Endothelial cell of umbilical vein (primary cell): ENCODE data around the gene ITGA11. TPM values are rescaled to one million over a fixed set of nuclear protein-coding genes. Genes with fewer than 3 reads are reported as not detected.

ENCODE experiments used
- BruUV-seq: library from RNA; stranded (reverse); fragments of 400-500 nt; replicated peaks from 2 replicates; lab custom pipeline; 2021; lab: Mats Ljungman, UMichigan
- CTCF ChIA-PET: fragments of 300-600, 350-600 bp; sonication (Branson Sonifier 250); formaldehyde crosslinking; loops from one replicate; lab custom pipeline; 2021; ENCODE audit warnings: antibody characterized with exemption, inconsistent platforms; lab: Charles Lee
- POLR2A ChIA-PET: fragments of 300-600, 350-600 bp; sonication (Branson Sonifier 250); formaldehyde crosslinking; loops from one replicate; lab custom pipeline; 2021; ENCODE audit warnings: antibody characterized with exemption, inconsistent platforms; lab: Charles Lee
- DNase-seq: peaks from one replicate; pipeline ENCODE4 v3.0.0-alpha.2; 2011; ENCODE audit warnings: low read depth, low spot score
- FAIRE-seq: peaks from 2 replicates; lab custom pipeline; 2011; peaks lifted over from hg19 to GRCh38; lab: Jason Lieb, UNC
- H2AFZ ChIP-seq: 2 replicates; pipeline ENCODE4 v1.6.0; 2012; ENCODE audit warnings: low read depth, low read length, control low read depth, inconsistent platforms
- H3K27ac ChIP-seq: 2 replicates; pipeline ENCODE4 v1.5.1; 2011; ENCODE audit warnings: low read depth, mild to moderate bottlenecking, control low read depth, low read length, moderate library complexity; ENCODE audit not compliant: insufficient read depth
- H3K27me3 ChIP-seq, 2 experiments: 2 replicates each; pipeline versions ENCODE4 v1.6.0 to v1.6.1; 2011; ENCODE audit warnings: low read length in 2 of 2, mixed read lengths in 1 of 2; ENCODE audit not compliant: control insufficient read depth in 2 of 2, insufficient read depth in 2 of 2
- H3K36me3 ChIP-seq, 2 experiments: 2 replicates in 1 of 2; 3 replicates in 1 of 2; pipeline ENCODE4 v1.5.1; 2011; ENCODE audit warnings: low read length in 2 of 2, mild to moderate bottlenecking in 1 of 2, moderate library complexity in 1 of 2; ENCODE audit not compliant: control insufficient read depth in 2 of 2, insufficient read depth in 2 of 2; ENCODE audit errors: extremely low read depth in 1 of 2
- H3K4me1 ChIP-seq: 3 replicates; pipeline ENCODE4 v1.5.1; 2011; ENCODE audit warnings: mild to moderate bottlenecking, low read length; ENCODE audit not compliant: control insufficient read depth, insufficient read depth; ENCODE audit errors: extremely low read depth
- H3K4me2 ChIP-seq: 2 replicates; pipeline ENCODE4 v1.6.1; 2011; ENCODE audit warnings: low read length, control low read depth, mixed read lengths; ENCODE audit not compliant: insufficient read depth
- H3K4me3 ChIP-seq, 3 experiments: fragments of 200-600 bp in 1 of 3; sonication (generic), shearing (Covaris generic) in 1 of 3; replicated peaks in 1 of 3; 2 replicates each; pipeline ENCODE4 v1.5.1; 2011 to 2016; ENCODE audit warnings: control low read depth in 3 of 3, low read length in 3 of 3, mild to moderate bottlenecking in 2 of 3, inconsistent platforms in 1 of 3, low read depth in 1 of 3, moderate library complexity in 1 of 3; ENCODE audit not compliant: insufficient read depth in 1 of 3
- H3K79me2 ChIP-seq: 2 replicates; pipeline ENCODE4 v1.6.0; 2012; ENCODE audit warnings: low read length, inconsistent platforms; ENCODE audit not compliant: control insufficient read depth, insufficient read depth
- H3K9ac ChIP-seq: replicated peaks from 2 replicates; pipeline ENCODE3; 2011; ENCODE audit warnings: low read length, control low read depth; ENCODE audit not compliant: insufficient read depth; ENCODE audit errors: extremely low read depth
- H3K9me1 ChIP-seq: replicated peaks from 3 replicates; pipeline ENCODE4 v1.6.0; 2011; ENCODE audit warnings: mild to moderate bottlenecking, low read length; ENCODE audit not compliant: control insufficient read depth, insufficient read depth; ENCODE audit errors: extremely low read depth
- H3K9me3 ChIP-seq: replicated peaks from 2 replicates; pipeline ENCODE4 v1.5.1; 2012; ENCODE audit warnings: low read length, inconsistent platforms; ENCODE audit not compliant: control insufficient read depth, insufficient read depth
- H4K20me1 ChIP-seq: replicated peaks from 2 replicates; pipeline ENCODE3; 2011; ENCODE audit warnings: mild to moderate bottlenecking, low read length; ENCODE audit not compliant: control insufficient read depth, insufficient read depth; ENCODE audit errors: extremely low read depth
- EZH2 ChIP-seq: IDR thresholded peaks from 2 replicates; pipeline ENCODE4 v1.6.1; 2012; ENCODE audit warnings: borderline replicate concordance, low read depth, mild to moderate bottlenecking, moderate library complexity, low read length, inconsistent platforms; ENCODE audit not compliant: severe bottlenecking
- FOS ChIP-seq: IDR thresholded peaks from 2 replicates; pipeline ENCODE4 v1.6.1; 2011; ENCODE audit warnings: mild to moderate bottlenecking, low read length, moderate library complexity, borderline replicate concordance; ENCODE audit not compliant: insufficient read depth
- GATA2 ChIP-seq: IDR thresholded peaks from 2 replicates; pipeline ENCODE4 v1.7.0; 2011; ENCODE audit warnings: low read depth, mild to moderate bottlenecking, moderate library complexity, mixed read lengths, low read length; ENCODE audit not compliant: insufficient read length, insufficient read depth
- JUN ChIP-seq: IDR thresholded peaks from 2 replicates; pipeline ENCODE4 v1.6.1; 2011; ENCODE audit warnings: borderline replicate concordance, low read depth; ENCODE audit not compliant: insufficient read length, insufficient read depth
- MYC ChIP-seq: IDR thresholded peaks from one replicate; pipeline ENCODE4 v1.6.1; 2011; ENCODE audit warnings: mild to moderate bottlenecking, low read depth, low read length
- POLR2A ChIP-seq: IDR thresholded peaks from 2 replicates; pipeline ENCODE4 v1.6.1; 2012; ENCODE audit warnings: low read depth, mild to moderate bottlenecking, control low read depth, low read length
- POLR2AphosphoS5 ChIP-seq: IDR thresholded peaks from 2 replicates; pipeline ENCODE4 v1.6.1; 2012; ENCODE audit warnings: low read depth, mild to moderate bottlenecking, control low read depth, low read length, moderate library complexity; ENCODE audit not compliant: insufficient read depth
- dilution Hi-C: fragments of 300-500 bp; cut with MboI; formaldehyde crosslinking; loops from one replicate; pipeline ENCODE4 v1.15.0; 2019; ENCODE audit warnings: low sequenced_read_pairs; ENCODE audit not compliant: extremely low pct_ligation_motif_present
- intact Hi-C: fragments of 100-400 bp; cut with micrococcal nuclease; formaldehyde crosslinking; loops from one replicate; pipeline ENCODE4 v1.10.0; 2022
- polyA plus RNA-seq, 4 experiments: library from polyadenylated mRNA; depleted of rRNA in 3 of 4; stranded (reverse) in 3 of 4; unstranded in 1 of 4; fragments of >200 nt; gene quantifications; 2 replicates each; pipeline versions ENCODE4 v1.2.1 to v1.2.3, GENCODE V29; 2011 to 2012; ENCODE audit warnings: missing spikeins in 1 of 4
- total RNA-seq: library from RNA; stranded (reverse); gene quantifications from 2 replicates; pipeline ENCODE4 v1.2.3, GENCODE V29; 2021
- TF ChIP-seq, protein P1 (sequence below), 2 donors: IDR thresholded peaks; 1 replicate in 1 of 2; 2 replicates in 1 of 2; pipeline ENCODE4 v1.5.1; 2011; ENCODE audit warnings: low read length in 2 of 2, mild to moderate bottlenecking in 2 of 2, moderate library complexity in 2 of 2, control low read depth in 1 of 2, inconsistent platforms in 1 of 2, low read depth in 1 of 2; ENCODE audit not compliant: insufficient read depth in 1 of 2; ENCODE audit errors: extremely low read depth in 1 of 2
- TF ChIP-seq, protein P2 (sequence below): IDR thresholded peaks from 2 replicates; pipeline ENCODE4 v1.6.1; 2011; ENCODE audit not compliant: insufficient read depth, insufficient read length

ITGA11 gene
- total and polyA plus RNA-seq, 2 donors (not counting 3 experiments of a cell fraction or from before 2014, with no cell fraction given), result 0.18 to 1.0 TPM

DNA sequence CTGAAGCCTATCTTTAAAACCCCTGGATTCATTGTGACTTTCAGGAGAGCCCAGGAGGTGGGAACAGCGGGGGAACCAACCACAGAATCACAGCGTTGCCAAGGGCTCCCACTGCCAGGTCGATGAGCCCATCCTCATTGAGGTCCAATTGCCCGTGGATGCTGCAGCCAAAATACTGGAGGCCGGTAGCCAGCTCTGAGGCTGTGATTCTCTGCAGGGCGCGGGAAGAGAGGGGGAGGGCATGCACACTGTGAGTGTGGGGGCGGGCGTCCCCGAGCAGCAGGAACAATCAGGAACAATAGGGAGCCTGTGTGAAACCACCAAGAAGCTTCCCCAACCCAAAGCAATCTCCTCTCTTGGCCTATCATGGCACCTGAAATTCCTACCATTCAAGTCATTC is 101.1 kb downstream of the ITGA11 start:
- dilution Hi-C loops, result no loop called here
- H3K9me1 ChIP-seq, result no peaks in the 10 kb centered on the region
- ChIA-PET POLR2A (no interaction called here), CTCF (no interaction called here)
- no peak overlapping the region for H3K4me2 ChIP-seq
- H2AFZ ChIP-seq, result no peak overlapping the region
- DNase-seq (no peak), FAIRE-seq (no peak)
- no peak overlapping the region for H3K9ac ChIP-seq
- intact Hi-C loops, result no loop called here
- TF ChIP-seq FOS, result no peak
- TF ChIP-seq, protein P1, sequence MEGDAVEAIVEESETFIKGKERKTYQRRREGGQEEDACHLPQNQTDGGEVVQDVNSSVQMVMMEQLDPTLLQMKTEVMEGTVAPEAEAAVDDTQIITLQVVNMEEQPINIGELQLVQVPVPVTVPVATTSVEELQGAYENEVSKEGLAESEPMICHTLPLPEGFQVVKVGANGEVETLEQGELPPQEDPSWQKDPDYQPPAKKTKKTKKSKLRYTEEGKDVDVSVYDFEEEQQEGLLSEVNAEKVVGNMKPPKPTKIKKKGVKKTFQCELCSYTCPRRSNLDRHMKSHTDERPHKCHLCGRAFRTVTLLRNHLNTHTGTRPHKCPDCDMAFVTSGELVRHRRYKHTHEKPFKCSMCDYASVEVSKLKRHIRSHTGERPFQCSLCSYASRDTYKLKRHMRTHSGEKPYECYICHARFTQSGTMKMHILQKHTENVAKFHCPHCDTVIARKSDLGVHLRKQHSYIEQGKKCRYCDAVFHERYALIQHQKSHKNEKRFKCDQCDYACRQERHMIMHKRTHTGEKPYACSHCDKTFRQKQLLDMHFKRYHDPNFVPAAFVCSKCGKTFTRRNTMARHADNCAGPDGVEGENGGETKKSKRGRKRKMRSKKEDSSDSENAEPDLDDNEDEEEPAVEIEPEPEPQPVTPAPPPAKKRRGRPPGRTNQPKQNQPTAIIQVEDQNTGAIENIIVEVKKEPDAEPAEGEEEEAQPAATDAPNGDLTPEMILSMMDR (IDR thresholded peaks at IDR 0.05; ENCODE audit: extremely low read depth in 1 of 2, insufficient read depth in 1 of 2, low read depth in 1 of 2, low read length in 2 of 2), result no peak
- TF ChIP-seq EZH2, result no peak
- no peak for TF ChIP-seq GATA2
- TF ChIP-seq MYC, result no peak
- TF ChIP-seq, protein P2, sequence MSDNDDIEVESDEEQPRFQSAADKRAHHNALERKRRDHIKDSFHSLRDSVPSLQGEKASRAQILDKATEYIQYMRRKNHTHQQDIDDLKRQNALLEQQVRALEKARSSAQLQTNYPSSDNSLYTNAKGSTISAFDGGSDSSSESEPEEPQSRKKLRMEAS, result no peak
- TF ChIP-seq POLR2AphosphoS5, result no peak
- no peak for TF ChIP-seq JUN
- no peak for TF ChIP-seq POLR2A
- peaks cover 0 to 8% of the 10 kb centered on the region in 2 experiments for H3K27me3 ChIP-seq
- H3K27ac ChIP-seq, result no peak overlapping the region
- H4K20me1 ChIP-seq, result no peaks in the 10 kb centered on the region
- H3K4me1 ChIP-seq, result peaks cover 9% of the 10 kb centered on the region
- no peak overlapping the region for H3K4me3 ChIP-seq
- H3K36me3 ChIP-seq, result no peaks in the 10 kb centered on the region
- no peaks in the 10 kb centered on the region for H3K9me3 ChIP-seq
- BruUV-seq, result no TSS peak
- no peaks in the 10 kb centered on the region for H3K79me2 ChIP-seq
